ENCODE data around the gene ALG14.

GRCh38 chr1:95080879-95081278, 8.1 kb upstream of the ALG14 start:
- TF ChIP-seq CTCF (conservative IDR thresholded peaks at IDR 0.05 in 1 of 2, IDR thresholded peaks at IDR 0.05 in 1 of 2; ENCODE audit: low read depth in 1 of 2, low read length in 2 of 2), result no peak
- no peak for TF ChIP-seq EZH2 (IDR thresholded peaks at IDR 0.05; ENCODE audit: low read length, missing control alignments)
